K562 (cell line): ENCODE results near the gene TSPOAP1. TPM values are rescaled to one million over a fixed set of nuclear protein-coding genes. Genes with fewer than 3 reads are reported as not detected.

Experiments
- ATAC-seq: fragments of 200-7000 bp; cut with Tn5 transposase; 3 replicates; pipeline ENCODE4 v1.9.1; 2020; ENCODE audit warnings: moderate library complexity
- BruUV-seq: library from RNA; stranded (reverse); fragments of 400-500 nt; replicated peaks from 2 replicates; lab custom pipeline; 2021; lab: Mats Ljungman, UMichigan
- CTCF ChIA-PET: fragments of 300-600 bp; formaldehyde crosslinking; extraction: SDS; loops from one replicate; lab custom pipeline; 2021; ENCODE audit warnings: low intra/inter-chr PET ratio; lab: Yijun Ruan, JAX
- POLR2A ChIA-PET: fragments of 300-600, 350-650 bp; sonication (Branson Sonifier 250); formaldehyde crosslinking; extraction: SDS; loops from one replicate; lab custom pipeline; 2021; ENCODE audit warnings: antibody characterized with exemption, inconsistent platforms; lab: Yijun Ruan, JAX
- DNase-seq, 4 experiments: peaks; one replicate each; pipeline versions ENCODE4 v3.0.0 to v3.0.0-alpha.2; 2011 to 2018; ENCODE audit warnings: low spot score in 3 of 4, mixed read lengths in 3 of 4; ENCODE audit errors: extremely low read depth in 1 of 4
- FAIRE-seq: peaks from 2 replicates; lab custom pipeline; 2011; peaks lifted over from hg19 to GRCh38; lab: Jason Lieb, UNC
- H2AFZ ChIP-seq: 2 replicates; pipeline ENCODE4 v1.6.0; 2011; ENCODE audit warnings: low read depth, low read length, control low read depth, inconsistent platforms
- H3K27ac ChIP-seq: fragments of 200-600 bp; 3 replicates; pipeline ENCODE4 v1.8.0; 2011; ENCODE audit warnings: low read depth, mild to moderate bottlenecking, control low read depth, inconsistent platforms, low read length, moderate library complexity, mixed read lengths; ENCODE audit errors: extremely low read depth
- H3K27me3 ChIP-seq, 2 experiments: fragments of 300-600 bp in 1 of 2; 2 replicates in 1 of 2; 3 replicates in 1 of 2; pipeline versions ENCODE4 v1.6.0 to v1.8.0; 2011; ENCODE audit warnings: inconsistent platforms in 2 of 2, low read length in 2 of 2, mild to moderate bottlenecking in 1 of 2, mixed read lengths in 1 of 2, moderate library complexity in 1 of 2; ENCODE audit not compliant: control insufficient read depth in 2 of 2, insufficient read depth in 2 of 2
- H3K36me3 ChIP-seq: fragments of 300-600 bp; 3 replicates; pipeline ENCODE4 v1.8.0; 2011; ENCODE audit warnings: mild to moderate bottlenecking, low read length, inconsistent platforms; ENCODE audit not compliant: control insufficient read depth, insufficient read depth
- H3K4me1 ChIP-seq, 2 experiments: fragments of 200-600 bp in 1 of 2; replicated peaks in 1 of 2; 2 replicates in 1 of 2; 3 replicates in 1 of 2; pipeline versions ENCODE4 v1.5.1 to v1.8.0; 2011; ENCODE audit warnings: inconsistent platforms in 2 of 2, low read length in 2 of 2, mild to moderate bottlenecking in 1 of 2, mixed read lengths in 1 of 2, moderate library complexity in 1 of 2; ENCODE audit not compliant: control insufficient read depth in 2 of 2, insufficient read depth in 2 of 2
- H3K4me2 ChIP-seq: 2 replicates; pipeline ENCODE4 v1.6.1; 2011; ENCODE audit warnings: low read length, control low read depth, inconsistent platforms, mixed read lengths; ENCODE audit not compliant: insufficient read depth
- H3K4me3 ChIP-seq: fragments of 200-600 bp; sonication (generic), shearing (Covaris generic); 2 replicates; pipeline ENCODE4 v1.5.1; 2016; ENCODE audit warnings: control low read depth, inconsistent platforms
- H3K79me2 ChIP-seq: fragments of 200-600 bp; 3 replicates; pipeline ENCODE4 v1.8.0; 2011; ENCODE audit warnings: low read length, inconsistent platforms; ENCODE audit not compliant: control insufficient read depth, insufficient read depth
- H3K9ac ChIP-seq, 2 experiments: 2 replicates each; pipeline versions ENCODE4 v1.6.0 to v1.6.1; 2011; ENCODE audit warnings: low read depth in 2 of 2, low read length in 2 of 2, control low read depth in 1 of 2, inconsistent platforms in 1 of 2, mild to moderate bottlenecking in 1 of 2, mixed read lengths in 1 of 2; ENCODE audit not compliant: insufficient read depth in 1 of 2
- H3K9me1 ChIP-seq: one replicate; pipeline ENCODE4 v1.6.0; 2011; ENCODE audit warnings: inconsistent platforms, mild to moderate bottlenecking, low read length, moderate library complexity; ENCODE audit not compliant: control insufficient read depth, insufficient read depth
- H3K9me3 ChIP-seq: replicated peaks from 2 replicates; pipeline ENCODE4 v1.5.1; 2011; ENCODE audit warnings: low read depth, low read length, inconsistent platforms; ENCODE audit not compliant: control insufficient read depth, insufficient read depth
- H4K20me1 ChIP-seq: replicated peaks from 2 replicates; pipeline ENCODE4 v1.6.1; 2011; ENCODE audit warnings: low read length, inconsistent platforms, mixed read lengths; ENCODE audit not compliant: control insufficient read depth, insufficient read depth
- BRF2 ChIP-seq: IDR thresholded peaks from 3 replicates; pipeline ENCODE4 v1.6.1; 2011; ENCODE audit warnings: borderline replicate concordance, mild to moderate bottlenecking; ENCODE audit not compliant: insufficient read length, insufficient read depth
- CBFA2T2 ChIP-seq: fragments of 450-650 bp; conservative IDR thresholded peaks from 2 replicates; pipeline ENCODE4 v1.6.1; 2017; ENCODE audit warnings: mild to moderate bottlenecking
- CLOCK ChIP-seq: fragments of 250-450 bp; sonication (Bioruptor Pico); IDR thresholded peaks from 2 replicates; pipeline ENCODE4 v1.4.0; 2020; ENCODE audit warnings: mild to moderate bottlenecking, moderate library complexity, borderline replicate concordance
- PRPF4 ChIP-seq: fragments of 200-400 bp; formaldehyde crosslinking; IDR thresholded peaks from one replicate; pipeline ENCODE4 v1.6.1; 2017; ENCODE audit warnings: low read length, low read depth, mild to moderate bottlenecking; ENCODE audit not compliant: insufficient read depth, poor library complexity, severe bottlenecking
- ZBTB40 ChIP-seq, 2 experiments: fragments of 450-650 bp in 1 of 2; sonication (generic) in 1 of 2; formaldehyde crosslinking in 1 of 2; IDR thresholded peaks; 2 replicates each; pipeline versions ENCODE4 v1.7.1 to v1.9.0; 2016 to 2022; ENCODE audit warnings: inconsistent platforms in 1 of 2, mild to moderate bottlenecking in 1 of 2, missing genetic modification reagents in 1 of 2
- ZNF311 ChIP-seq: fragments of 250-450 bp; sonication (Bioruptor Pico); IDR thresholded peaks from 2 replicates; pipeline ENCODE4 v1.4.0; 2020; ENCODE audit warnings: mild to moderate bottlenecking, moderate library complexity
- WGBS: fragments of 100-300 bp; shearing (Covaris generic); methylation state at CpG from one replicate; pipeline ENCODE4 v1.1.6; 2016; ENCODE audit warnings: low coverage, mixed read lengths; ENCODE audit not compliant: insufficient coverage; ENCODE audit errors: missing lambda C conversion rate; 5-methylcytosine and 5-hydroxymethylcytosine counted together
- in situ Hi-C: fragments of 300-500 bp; cut with MboI; formaldehyde crosslinking; loops from 4 replicates; pipeline ENCODE4 v1.15.0; 2018; ENCODE audit warnings: inconsistent platforms, mixed read lengths
- intact Hi-C: fragments of 100-400 bp; cut with micrococcal nuclease; formaldehyde crosslinking; loops from 2 replicates; pipeline ENCODE4 v1.14.2; 2022
- polyA plus RNA-seq, 8 experiments: library from polyadenylated mRNA; depleted of rRNA in 4 of 8; stranded (reverse) in 5 of 8; unstranded in 3 of 8; fragments of >200 nt; fragmentation: Nextera tagmentation in 2 of 8; fragmentation: Illumina TruSeq in 1 of 8; extraction: Ambion mirVana in 2 of 8; extraction: Trizol in 1 of 8; gene quantifications; 2 replicates each; pipeline versions ENCODE4 v1.2.1 to v1.2.3, GENCODE V29; 2011 to 2014; ENCODE audit warnings: inconsistent platforms in 1 of 8, missing spikeins in 1 of 8
- total RNA-seq, 7 experiments: library from RNA; depleted of rRNA in 6 of 7; stranded (reverse); fragments of >200 nt in 6 of 7; fragmentation: Illumina TruSeq in 2 of 7; extraction: Trizol in 2 of 7; gene quantifications; 2 replicates each; pipeline versions ENCODE4 v1.2.1 to v1.2.3, GENCODE V29; 2011 to 2021; ENCODE audit warnings: low replicate concordance in 1 of 7

The TSPOAP1 gene
- total and polyA plus RNA-seq, 9 of the 15 experiments (the other 6 are each of a cell fraction or from before 2014, with no cell fraction given): 0.87 to 3.9 (median 1.8) TPM; not detected in 2

- Histone ChIP-seq H3K27ac (no peak overlapping the region), H2AFZ (no peak overlapping the region), H3K4me1 (peaks cover 4 to 12% of the 10 kb centered on the region in 2 experiments; a peak in 2 of 5 replicates), H3K9me3 (no peaks in the 10 kb centered on the region), H3K4me3 (no peak overlapping the region), H3K36me3 (no peaks in the 10 kb centered on the region), H3K4me2 (no peak overlapping the region), H3K9ac (no peak overlapping the region), H3K79me2 (no peaks in the 10 kb centered on the region), H4K20me1 (no peaks in the 10 kb centered on the region), H3K9me1 (peaks cover 11% of the 10 kb centered on the region), H3K27me3 (no peaks in the 10 kb centered on the region)
- POLR2A ChIA-PET: interaction anchor here (0.5 kb wide), 1 partner anchor 10 kb away, joined by 3 read pairs; no protein-coding TSS in a partner anchor
- DNase-seq (no peak), ATAC-seq (no peak), FAIRE-seq (no peak)
- 21% methylated on average over 6 of the region's 6 CpGs for WGBS
- no TSS peak for BruUV-seq
- in situ Hi-C loops: no loop called here
- intact Hi-C loops: no loop called here
- CTCF ChIA-PET: no interaction called here
- TF ChIP-seq ZBTB40 (IDR thresholded peaks at IDR 0.05) (no peak), ZBTB40 (CRISPR knock-in tag; IDR thresholded peaks at IDR 0.05) (no peak), CLOCK (CRISPR knock-in tag) (no peak), PRPF4 (no peak), CBFA2T2 (no peak), BRF2 (no peak), ZNF311 (CRISPR knock-in tag) (no peak)
Observed at GRCh38 chr17:58300336-58300735, 28.3 kb downstream of the TSPOAP1 start.
